Measurements from ENCODE around the gene CHD5.
"Not testable (repeated sequence)": the region's sequence is repeated elsewhere in the genome, so short reads cannot be mapped to it uniquely, and the experiment has no call there.

CHD5 gene

GRCh38 chr1:6180268-6180706 is at the start of gene CHD5:
TSS of gene CHD5 (minus strand) at chr1:6180321. CDS start at chr1:6180023, 298 bp downstream.
- no peak for DNase-seq (ENCODE audit: low read depth in 2 of 2)

- no peak for DNase-seq (ENCODE audit: low read depth in 2 of 2)
Measured at GRCh38 chr1:6225651-6226050, 45.5 kb upstream of the CHD5 start.

GRCh38 chr1:6224718-6225117 is 44.6 kb upstream of the CHD5 start:
- DNase-seq (ENCODE audit: low read depth in 2 of 2) = no peak

- no peak for DNase-seq (ENCODE audit: low read depth in 2 of 2)
Measured at GRCh38 chr1:6223617-6224016, 43.5 kb upstream of the CHD5 start.

GRCh38 chr1:6222636-6223035 is 42.5 kb upstream of the CHD5 start:
- no peak for DNase-seq (ENCODE audit: low read depth in 2 of 2)

GRCh38 chr1:6221210-6221784 is 41.2 kb upstream of the CHD5 start:
- no peak for DNase-seq (ENCODE audit: low read depth in 2 of 2)

GRCh38 chr1:6220236-6220635 is 40.1 kb upstream of the CHD5 start:
- no peak for DNase-seq (ENCODE audit: low read depth in 2 of 2)

GRCh38 chr1:6219641-6220040 is 39.5 kb upstream of the CHD5 start:
- DNase-seq (ENCODE audit: low read depth in 2 of 2) = not testable (repeated sequence)

GRCh38 chr1:6218375-6219164 is 38.4 kb upstream of the CHD5 start:
- DNase-seq (ENCODE audit: low read depth in 2 of 2) = no peak

- no peak for DNase-seq (ENCODE audit: low read depth in 2 of 2)
Measured at GRCh38 chr1:6212193-6212959, 32.3 kb upstream of the CHD5 start.

GRCh38 chr1:6211731-6212130 is 31.6 kb upstream of the CHD5 start:
- no peak for DNase-seq (ENCODE audit: low read depth in 2 of 2)

- no peak for DNase-seq (ENCODE audit: low read depth in 2 of 2)
Measured at GRCh38 chr1:6210591-6211355, 30.7 kb upstream of the CHD5 start.

GRCh38 chr1:6209661-6210580 is 29.8 kb upstream of the CHD5 start:
- no peak for DNase-seq (ENCODE audit: low read depth in 2 of 2)

- DNase-seq (ENCODE audit: low read depth in 2 of 2) = no peak
Measured at GRCh38 chr1:6208723-6209660, 28.9 kb upstream of the CHD5 start.

- no peak for DNase-seq (ENCODE audit: low read depth in 2 of 2)
Measured at GRCh38 chr1:6207921-6208320, 27.8 kb upstream of the CHD5 start.

GRCh38 chr1:6207075-6207885 is 27.2 kb upstream of the CHD5 start:
- DNase-seq (ENCODE audit: low read depth in 2 of 2) = no peak

- DNase-seq (ENCODE audit: low read depth in 2 of 2) = no peak
Measured at GRCh38 chr1:6206520-6206855, 26.4 kb upstream of the CHD5 start.

- DNase-seq (ENCODE audit: low read depth in 2 of 2) = peak; percentile 32 to 50
Measured at GRCh38 chr1:6205849-6206519, 25.9 kb upstream of the CHD5 start, which contains the start of gene RNF207. TSS of gene RNF207 (plus strand) at chr1:6206119. CDS start at chr1:6206536, 417 bp downstream.
